NT2/D1 (cell line): Measurements from ENCODE around the gene BTBD3.

Source experiments
- SUZ12 ChIP-seq: IDR thresholded peaks from 2 replicates; pipeline ENCODE4 v1.6.1; 2011; ENCODE audit not compliant: insufficient read length, insufficient read depth; ENCODE audit errors: extremely low read depth
- YY1 ChIP-seq: IDR thresholded peaks from 2 replicates; pipeline ENCODE4 v1.6.1; 2011; ENCODE audit not compliant: insufficient read length, insufficient read depth
- ZNF274 ChIP-seq: IDR thresholded peaks from 2 replicates; pipeline ENCODE4 v1.6.1; 2011; ENCODE audit warnings: mild to moderate bottlenecking, low read depth, low read length

GRCh38 chr20:11949711-11950110, 32.0 kb downstream of the BTBD3 start:
- TF ChIP-seq ZNF274 = no peak
- no peak for TF ChIP-seq YY1
- TF ChIP-seq SUZ12 = no peak
